Measurements from ENCODE around the gene CLSTN1.
A peak's percentile ranks its signal among the peaks of the same experiment; 100 is the strongest.

- no peak for TF ChIP-seq POLR2AphosphoS5 (IDR thresholded peaks at IDR 0.05; ENCODE audit: low read depth, low read length)
- TF ChIP-seq POLR2A (IDR thresholded peaks at IDR 0.05; ENCODE audit: low read depth, low read length) = no peak
- no peak for TF ChIP-seq TAF1 (IDR thresholded peaks at IDR 0.05; ENCODE audit: low read depth, low read length)
- peak; percentile 26; the same call in 1 of the 2 replicates for TF ChIP-seq SPI1 (IDR thresholded peaks at IDR 0.05; ENCODE audit: low read depth, low read length)
These were observed 139.0 kb downstream of the CLSTN1 start for GRCh38 chr1:9684801-9685200.
